ENCODE results near the gene GCSAM.

GCSAM gene

GRCh38 chr3:112124907-112125607 lies 8.0 kb downstream of the GCSAM start:
- Histone ChIP-seq H3K9me2 (replicated peaks; ENCODE audit: insufficient read depth, low read length) (no peaks in the 10 kb centered on the region), H3K79me2 (ENCODE audit: insufficient read depth, low read length) (peaks cover 45% of the 10 kb centered on the region), H3K9me3 (ENCODE audit: insufficient read depth, low read length) (no peaks in the 10 kb centered on the region), H3K4me3 (ENCODE audit: insufficient read depth, low read length, poor library complexity, severe bottlenecking) (no peak overlapping the region), H3F3A (ENCODE audit: insufficient read depth) (peaks cover 85% of the 10 kb centered on the region), H4K20me1 (ENCODE audit: low read depth, low read length) (no peaks in the 10 kb centered on the region), H2AFZ (ENCODE audit: low read depth, low read length, severe bottlenecking) (no peak overlapping the region), H3K36me3 (ENCODE audit: low read length) (peaks cover 48% of the 10 kb centered on the region), H3K4me2 (ENCODE audit: low read depth, low read length, poor library complexity, severe bottlenecking) (peak overlapping the region; percentile 95), H3K9ac (ENCODE audit: low read length) (peak overlapping the region; percentile 86), H3K27ac (ENCODE audit: low read depth, low read length) (peak overlapping the region; percentile 94), H3K27me3 (ENCODE audit: low read length) (no peaks in the 10 kb centered on the region)
- TF ChIP-seq EZH2phosphoT487 (conservative IDR thresholded peaks at IDR 0.05; ENCODE audit: low read length), result no peak
- TF ChIP-seq CTCF (IDR thresholded peaks at IDR 0.05; ENCODE audit: insufficient read depth, low read length, poor library complexity, severe bottlenecking), result no peak

- H2AFZ ChIP-seq (ENCODE audit: low read depth, low read length, severe bottlenecking), result no peak overlapping the region
- peaks cover 42% of the 10 kb centered on the region for H3K36me3 ChIP-seq (ENCODE audit: low read length)
- no peaks in the 10 kb centered on the region for H3K27me3 ChIP-seq (ENCODE audit: low read length)
- H3K27ac ChIP-seq (ENCODE audit: low read depth, low read length), result peak overlapping the region; percentile 99
- H3K9me2 ChIP-seq (replicated peaks; ENCODE audit: insufficient read depth, low read length), result no peaks in the 10 kb centered on the region
- H4K20me1 ChIP-seq (ENCODE audit: low read depth, low read length), result no peaks in the 10 kb centered on the region
- no peaks in the 10 kb centered on the region for H3K9me3 ChIP-seq (ENCODE audit: insufficient read depth, low read length)
- no peak overlapping the region for H3K4me3 ChIP-seq (ENCODE audit: insufficient read depth, low read length, poor library complexity, severe bottlenecking)
- peaks cover 33% of the 10 kb centered on the region for H3K79me2 ChIP-seq (ENCODE audit: insufficient read depth, low read length)
- TF ChIP-seq CTCF (IDR thresholded peaks at IDR 0.05; ENCODE audit: insufficient read depth, low read length, poor library complexity, severe bottlenecking) (no peak), EZH2phosphoT487 (conservative IDR thresholded peaks at IDR 0.05; ENCODE audit: low read length) (no peak)
- H3K9ac ChIP-seq (ENCODE audit: low read length), result no peak overlapping the region; the same call in 1 of the 2 replicates
- H3K4me2 ChIP-seq (ENCODE audit: low read depth, low read length, poor library complexity, severe bottlenecking), result peak overlapping the region; percentile 85
- peaks cover 82% of the 10 kb centered on the region for H3F3A ChIP-seq (ENCODE audit: insufficient read depth)
These were observed 9.5 kb downstream of the GCSAM start for GRCh38 chr3:112123548-112123947.

GRCh38 chr3:112122870-112123269 lies 10.2 kb downstream of the GCSAM start:
- Histone ChIP-seq H3K9ac (ENCODE audit: low read length) (peak overlapping the region; percentile 17; the same call in 1 of the 2 replicates), H4K20me1 (ENCODE audit: low read depth, low read length) (no peaks in the 10 kb centered on the region), H2AFZ (ENCODE audit: low read depth, low read length, severe bottlenecking) (no peak overlapping the region), H3K27ac (ENCODE audit: low read depth, low read length) (peak overlapping the region; percentile 99), H3K9me3 (ENCODE audit: insufficient read depth, low read length) (no peaks in the 10 kb centered on the region), H3K27me3 (ENCODE audit: low read length) (no peaks in the 10 kb centered on the region), H3K36me3 (ENCODE audit: low read length) (peaks cover 35% of the 10 kb centered on the region), H3K79me2 (ENCODE audit: insufficient read depth, low read length) (peaks cover 26% of the 10 kb centered on the region), H3F3A (ENCODE audit: insufficient read depth) (peaks cover 82% of the 10 kb centered on the region), H3K4me2 (ENCODE audit: low read depth, low read length, poor library complexity, severe bottlenecking) (peak overlapping the region; percentile 85), H3K9me2 (replicated peaks; ENCODE audit: insufficient read depth, low read length) (no peaks in the 10 kb centered on the region), H3K4me3 (ENCODE audit: insufficient read depth, low read length, poor library complexity, severe bottlenecking) (no peak overlapping the region)
- TF ChIP-seq EZH2phosphoT487 (conservative IDR thresholded peaks at IDR 0.05; ENCODE audit: low read length) (no peak), CTCF (IDR thresholded peaks at IDR 0.05; ENCODE audit: insufficient read depth, low read length, poor library complexity, severe bottlenecking) (no peak)

All from SU-DHL-6 (cell line).